H54 (cell line): Measurements from ENCODE around the gene RBBP5.
A peak's percentile ranks its signal among the peaks of the same experiment; 100 is the strongest.

Experiments
- DNase-seq: peaks from one replicate; pipeline ENCODE4 v3.0.0; 2011; ENCODE audit warnings: low spot score, mixed read lengths; ENCODE audit not compliant: insufficient read length
- FAIRE-seq: peaks from 3 replicates; lab custom pipeline; 2011; peaks lifted over from hg19 to GRCh38; lab: Jason Lieb, UNC
- POLR2A ChIP-seq: IDR thresholded peaks from 2 replicates; pipeline ENCODE4 v1.6.1; 2011; ENCODE audit warnings: low read depth, mild to moderate bottlenecking, low read length

RBBP5 gene

DNA sequence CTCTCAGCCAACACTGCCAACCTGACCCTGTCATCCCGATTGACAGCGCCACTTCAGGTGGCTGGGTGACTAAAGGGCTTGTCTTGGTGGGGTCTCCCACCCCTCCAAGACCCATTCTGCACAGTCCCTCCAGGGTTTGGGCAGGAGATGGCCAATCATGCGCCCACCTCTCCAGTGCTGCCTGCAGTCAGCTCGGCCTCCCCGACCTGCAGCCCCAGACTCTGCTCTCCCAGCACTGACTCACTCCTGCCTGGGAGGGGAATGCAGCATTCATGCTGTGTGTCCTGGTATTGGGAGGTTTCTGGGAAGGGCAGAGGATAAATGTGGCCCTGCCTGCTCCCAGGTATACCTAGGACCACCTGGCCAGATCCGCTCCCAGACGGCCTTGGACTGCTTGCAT, 47.3 kb downstream of the RBBP5 start:
- FAIRE-seq (no peak), DNase-seq (peak; percentile 55)
- TF ChIP-seq POLR2A, result no peak

DNA sequence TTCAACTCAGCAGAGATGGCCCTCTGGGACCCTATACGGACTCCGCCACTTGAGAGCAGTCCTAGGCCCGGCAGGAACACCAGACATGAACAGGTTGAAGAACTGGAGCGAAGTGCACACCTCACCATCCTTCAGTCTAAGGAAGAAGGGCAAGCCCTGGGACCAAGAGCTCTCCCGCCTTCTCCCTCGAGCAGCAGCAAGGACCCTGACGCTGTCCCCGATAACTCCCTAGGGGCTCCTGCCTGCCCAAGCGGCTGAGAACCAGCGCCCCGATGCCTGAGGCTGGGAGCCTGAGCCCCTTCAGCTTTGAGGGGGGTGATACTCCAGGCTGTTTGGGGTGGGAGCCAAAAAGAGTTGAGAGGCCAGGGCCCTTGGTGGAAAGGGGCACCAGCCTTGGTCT, 47.7 kb downstream of the RBBP5 start:
- TF ChIP-seq POLR2A, result no peak
- FAIRE-seq, result no peak

DNA sequence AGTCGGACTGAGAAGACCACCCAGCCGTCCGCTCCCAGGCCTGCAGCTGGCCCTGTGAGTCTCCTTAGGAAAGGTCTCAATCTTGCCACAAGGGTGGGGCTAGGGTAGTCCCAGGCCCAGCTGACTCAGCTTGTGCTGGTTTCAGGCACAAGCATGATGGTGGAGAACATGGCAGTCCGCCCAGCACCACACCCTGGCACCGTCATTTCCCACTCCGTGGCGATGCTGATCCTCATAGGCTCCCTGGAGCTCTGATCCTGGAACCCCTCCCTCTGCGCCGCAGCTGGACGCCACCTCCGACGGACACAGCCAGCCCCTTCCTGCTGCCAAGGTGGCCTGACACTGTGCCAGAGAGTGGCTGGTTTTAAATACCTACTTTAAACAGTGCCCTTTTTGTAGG, 48.3 kb downstream of the RBBP5 start:
- TF ChIP-seq POLR2A, result no peak
- FAIRE-seq (no peak), DNase-seq (no peak)

More for the DNA sequence above, 47.7 kb downstream of the RBBP5 start:
- DNase-seq, result no peak

DNA sequence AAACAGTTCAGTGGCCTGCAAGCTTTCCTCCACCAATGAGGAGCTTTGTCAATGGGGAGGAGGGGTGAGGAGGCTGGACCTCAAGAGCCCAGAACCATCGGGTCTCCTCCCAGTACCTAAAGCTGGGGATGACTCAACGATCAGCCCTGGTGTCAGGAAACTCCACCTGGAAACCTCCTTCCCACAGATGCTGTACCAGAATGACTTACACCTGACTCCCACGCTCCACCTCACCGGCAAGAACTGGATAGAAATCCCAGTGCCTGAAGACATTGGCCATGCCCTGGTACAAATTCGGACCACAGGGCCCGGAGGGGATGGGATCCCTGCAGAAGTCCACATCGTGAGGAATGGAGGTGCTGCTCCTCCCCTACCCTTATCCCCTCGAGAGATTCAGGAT, 48.9 kb downstream of the RBBP5 start:
- TF ChIP-seq POLR2A, result no peak
- no peak for DNase-seq
- no peak for FAIRE-seq

DNA sequence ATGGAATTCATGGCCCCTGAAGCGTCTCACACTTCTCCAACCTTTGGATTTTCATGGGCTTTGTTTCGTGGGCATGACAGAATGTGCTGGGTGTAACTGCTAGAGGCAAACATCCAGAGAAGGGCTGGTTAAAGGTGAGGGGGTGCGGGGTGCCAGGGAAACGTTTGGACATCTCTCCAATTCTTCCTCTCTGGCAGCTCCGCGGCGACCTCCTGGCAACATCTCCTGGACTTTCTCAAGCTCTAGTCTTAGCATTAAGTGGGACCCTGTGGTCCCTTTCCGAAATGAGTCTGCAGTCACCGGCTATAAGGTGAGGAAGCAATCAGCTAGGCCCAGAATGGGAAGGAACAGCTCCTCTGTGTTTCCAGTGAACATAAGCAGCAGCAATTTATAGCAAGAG, 49.5 kb downstream of the RBBP5 start:
- DNase-seq (no peak), FAIRE-seq (no peak)
- TF ChIP-seq POLR2A, result no peak

DNA sequence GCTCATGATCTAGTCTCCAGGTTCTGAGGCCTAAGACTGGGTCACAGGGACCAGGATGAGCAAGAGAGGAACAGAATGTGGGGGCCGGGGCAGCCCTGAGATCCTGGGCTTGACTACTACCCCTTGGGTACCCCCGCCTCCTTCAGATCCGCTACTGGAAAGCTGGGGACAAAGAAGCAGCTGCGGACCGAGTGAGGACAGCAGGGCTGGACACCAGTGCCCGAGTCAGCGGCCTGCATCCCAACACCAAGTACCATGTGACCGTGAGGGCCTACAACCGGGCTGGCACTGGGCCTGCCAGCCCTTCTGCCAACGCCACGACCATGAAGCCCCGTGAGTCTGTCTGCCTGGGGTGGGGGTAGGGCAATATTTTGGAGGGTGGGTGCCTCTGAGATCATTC, 50.0 kb downstream of the RBBP5 start:
- FAIRE-seq (no peak), DNase-seq (no peak)
- no peak for TF ChIP-seq POLR2A

DNA sequence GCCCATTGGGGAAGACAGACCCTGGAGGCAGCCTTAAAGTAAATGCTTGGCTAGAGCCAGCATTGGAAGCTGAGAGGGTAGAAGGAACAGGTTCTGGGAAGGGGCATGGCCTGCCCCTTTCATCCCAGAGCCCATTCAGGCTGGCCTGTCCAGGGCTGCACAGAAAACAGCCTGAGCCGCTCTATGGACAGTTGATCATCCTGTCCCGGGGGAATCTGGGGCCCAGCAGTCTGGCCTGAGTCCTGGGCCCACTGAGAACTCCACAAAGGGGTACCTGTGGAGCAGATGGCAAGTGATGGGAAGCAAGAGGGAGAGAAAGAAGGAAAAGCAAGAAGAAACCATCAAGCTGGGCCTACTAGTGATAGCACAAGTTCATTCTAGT, 50.8 kb downstream of the RBBP5 start:
- no peak for TF ChIP-seq POLR2A
- DNase-seq, result no peak
- FAIRE-seq, result no peak

DNA sequence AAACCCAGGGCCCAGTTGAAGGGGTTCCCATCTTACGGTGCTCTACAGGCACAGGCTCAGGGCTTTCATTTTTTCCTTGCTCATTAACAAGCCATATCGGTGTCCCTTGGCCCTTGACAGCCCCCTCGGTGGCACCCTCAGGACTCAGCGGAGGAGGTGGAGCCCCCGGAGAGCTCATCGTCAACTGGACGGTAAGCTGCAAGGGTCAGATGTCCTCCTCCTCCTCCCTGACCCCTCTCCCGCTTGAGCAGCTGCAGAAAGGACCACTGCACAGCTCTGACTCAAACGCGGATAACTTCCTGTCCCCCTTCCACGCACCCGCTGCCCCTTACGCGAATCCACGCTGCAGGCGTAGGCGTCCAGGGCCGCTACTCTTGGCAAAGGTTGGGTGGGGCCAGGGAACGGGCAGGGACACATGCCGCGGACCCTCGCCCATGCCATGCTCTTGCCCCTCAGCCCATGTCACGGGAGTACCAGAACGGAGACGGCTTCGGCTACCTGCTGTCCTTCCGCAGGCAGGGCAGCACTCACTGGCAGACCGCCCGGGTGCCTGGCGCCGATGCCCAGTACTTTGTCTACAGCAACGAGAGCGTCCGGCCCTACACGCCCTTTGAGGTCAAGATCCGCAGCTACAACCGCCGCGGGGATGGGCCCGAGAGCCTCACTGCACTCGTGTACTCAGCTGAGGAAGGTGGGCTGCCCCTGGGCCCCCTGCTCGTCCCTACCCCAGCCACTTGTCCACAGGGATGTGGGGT, 52.2 kb downstream of the RBBP5 start:
- no peak for DNase-seq
- no peak for FAIRE-seq
- TF ChIP-seq POLR2A, result no peak

DNA sequence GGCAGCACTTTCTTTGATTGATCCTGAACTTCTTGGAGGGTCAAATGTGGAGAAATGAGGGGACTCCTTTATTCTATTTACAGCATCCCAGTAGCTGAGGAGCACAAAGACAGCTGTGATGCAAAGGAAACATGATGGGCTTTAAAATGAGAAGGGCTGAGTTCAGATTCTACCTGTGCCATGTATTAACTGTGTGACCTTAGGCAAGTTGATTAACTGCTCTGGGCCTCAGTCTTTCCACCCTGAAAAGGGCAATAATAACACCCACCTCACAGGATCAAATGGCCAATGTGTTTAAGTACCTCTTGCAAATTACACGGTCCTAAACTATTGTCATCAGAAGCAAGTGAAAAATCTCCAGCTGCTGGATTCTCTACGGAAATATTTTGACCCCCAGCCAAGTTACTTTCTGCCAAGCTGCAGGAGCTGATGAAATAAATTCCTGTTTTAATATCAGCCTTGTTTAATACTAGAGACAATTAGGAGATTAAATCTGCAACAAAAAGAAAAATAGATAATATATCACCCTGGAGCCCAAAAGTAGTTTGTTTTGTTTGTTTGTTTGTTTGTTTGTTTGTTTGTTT, 53.2 kb downstream of the RBBP5 start:
- DNase-seq (no peak), FAIRE-seq (no peak)
- TF ChIP-seq POLR2A, result no peak

DNA sequence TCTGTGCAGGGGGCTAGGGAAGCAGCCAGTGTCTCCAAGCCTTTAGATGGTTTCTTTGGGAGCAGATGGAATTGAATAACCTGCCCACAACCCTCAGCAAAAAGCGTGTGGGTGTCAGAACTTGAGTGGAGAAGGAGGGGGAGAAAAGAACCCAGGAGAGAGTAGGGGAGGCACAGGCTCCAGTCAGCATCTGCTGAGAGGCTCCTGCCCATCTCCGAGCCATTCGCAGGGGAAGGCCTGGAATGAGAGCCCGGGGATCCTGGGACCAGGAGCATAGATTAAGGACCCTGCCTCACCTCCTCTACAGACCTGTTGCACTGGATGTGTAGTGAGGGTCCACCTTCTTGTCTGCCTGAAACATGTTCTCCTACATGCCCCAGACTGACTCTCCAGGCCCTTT, 53.8 kb downstream of the RBBP5 start:
- DNase-seq (no peak), FAIRE-seq (no peak)
- TF ChIP-seq POLR2A, result no peak

DNA sequence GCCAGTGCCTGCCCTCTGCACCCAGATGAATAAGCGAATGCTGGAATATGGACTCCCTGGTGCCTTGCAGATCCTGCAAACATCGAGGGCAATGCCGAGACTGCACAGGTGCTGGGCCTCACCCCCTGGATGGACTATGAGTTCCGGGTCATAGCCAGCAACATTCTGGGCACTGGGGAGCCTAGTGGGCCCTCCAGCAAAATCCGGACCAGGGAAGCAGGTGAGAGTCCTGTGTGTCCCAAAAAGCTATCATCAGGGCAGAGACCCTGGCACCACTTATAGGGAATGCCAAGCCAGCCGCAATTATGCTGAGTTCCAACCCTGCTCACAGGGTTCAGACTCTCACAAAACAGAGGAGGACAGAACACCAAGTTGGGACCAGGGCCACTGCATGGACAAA, 54.7 kb downstream of the RBBP5 start:
- DNase-seq (no peak), FAIRE-seq (no peak)
- no peak for TF ChIP-seq POLR2A

DNA sequence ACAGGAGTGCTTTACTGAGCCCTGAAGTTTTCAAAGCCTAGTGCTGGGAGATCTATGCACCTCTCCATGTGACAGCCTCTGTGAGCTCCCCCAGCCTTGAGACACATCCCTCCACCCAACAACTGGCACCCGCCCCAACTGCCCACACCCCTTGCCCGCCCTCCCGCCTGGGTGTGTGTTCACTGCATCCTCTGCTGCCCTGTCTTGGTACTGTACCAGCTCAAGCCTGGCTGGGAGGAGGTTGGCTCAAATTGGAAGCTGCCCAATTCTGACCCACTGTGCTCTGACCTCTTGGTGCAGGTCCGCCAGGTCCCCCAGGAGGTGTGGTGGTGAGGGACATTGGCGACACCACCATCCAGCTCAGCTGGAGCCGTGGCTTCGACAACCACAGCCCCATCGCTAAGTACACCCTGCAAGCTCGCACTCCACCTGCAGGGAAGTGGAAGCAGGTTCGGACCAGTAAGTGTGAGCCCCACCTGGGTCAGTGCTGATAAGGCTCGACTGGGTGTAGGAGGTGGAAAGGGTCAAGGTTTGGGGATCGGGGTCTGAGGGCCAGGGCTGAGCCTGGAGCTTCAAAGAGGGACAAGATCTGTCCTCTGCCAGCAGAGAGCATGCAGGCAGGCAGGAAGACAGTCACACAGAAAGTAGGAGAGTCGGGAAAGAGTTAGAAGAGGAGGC, 55.5 kb downstream of the RBBP5 start:
- FAIRE-seq (no peak), DNase-seq (no peak)
- no peak for TF ChIP-seq POLR2A

DNA sequence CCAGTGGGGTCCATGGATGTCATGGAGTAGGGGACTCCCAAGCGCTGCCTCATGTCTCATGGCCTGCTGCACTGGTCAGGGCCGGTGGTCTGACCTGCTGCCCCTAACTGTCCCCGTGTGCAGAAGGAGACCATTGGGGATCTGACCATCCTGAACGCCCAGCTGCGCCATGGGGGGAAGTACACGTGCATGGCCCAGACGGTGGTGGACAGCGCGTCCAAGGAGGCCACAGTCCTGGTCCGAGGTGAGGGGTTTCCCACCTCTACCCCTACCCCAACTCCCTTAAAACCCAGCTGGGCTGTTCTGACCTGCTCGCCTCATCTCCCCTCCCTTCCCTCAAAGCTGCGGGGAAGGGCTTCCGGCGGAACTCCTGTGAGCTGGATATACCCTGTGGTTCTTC, 56.1 kb downstream of the RBBP5 start:
- FAIRE-seq (no peak), DNase-seq (no peak)
- no peak for TF ChIP-seq POLR2A

DNA sequence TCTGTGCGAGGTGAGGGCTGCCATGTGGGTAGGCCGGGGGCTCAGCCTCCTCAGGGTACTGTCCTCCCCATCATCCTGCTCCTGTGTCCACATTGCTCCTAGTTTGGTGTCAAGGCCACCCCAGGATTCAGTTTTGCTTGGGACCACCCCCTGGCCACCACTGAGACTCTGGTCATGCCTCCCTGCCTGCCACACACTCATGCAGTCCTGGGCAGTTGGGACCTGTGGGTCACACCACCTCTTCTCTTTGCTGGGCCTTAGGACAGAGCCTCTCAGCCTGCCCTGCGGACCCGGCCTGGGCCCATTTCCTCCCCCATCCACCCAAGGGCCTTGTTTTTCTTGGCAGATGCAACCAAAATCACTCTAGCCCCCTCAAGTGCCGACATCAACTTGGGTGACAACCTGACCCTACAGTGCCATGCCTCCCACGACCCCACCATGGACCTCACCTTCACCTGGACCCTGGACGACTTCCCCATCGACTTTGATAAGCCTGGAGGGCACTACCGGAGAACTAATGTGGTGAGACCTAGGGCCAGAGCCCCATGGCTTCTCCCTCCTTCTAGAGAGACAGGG, 56.9 kb downstream of the RBBP5 start:
- DNase-seq (no peak), FAIRE-seq (no peak)
- no peak for TF ChIP-seq POLR2A
